PC-9 (cell line): ENCODE data around the gene DTNBP1.

ENCODE experiments used
- EZH2 ChIP-seq: fragments of 200-600 bp; sonication (generic); IDR thresholded peaks from 2 replicates; pipeline ENCODE4 v1.8.0; 2017; ENCODE audit warnings: antibody characterized with exemption, low read depth
- TF ChIP-seq, protein P1 (sequence below): fragments of 200-600 bp; sonication (generic); conservative IDR thresholded peaks from 2 replicates; pipeline ENCODE4 v1.6.1; 2017; ENCODE audit warnings: mixed run types, antibody characterized with exemption, mild to moderate bottlenecking, moderate library complexity

DNA sequence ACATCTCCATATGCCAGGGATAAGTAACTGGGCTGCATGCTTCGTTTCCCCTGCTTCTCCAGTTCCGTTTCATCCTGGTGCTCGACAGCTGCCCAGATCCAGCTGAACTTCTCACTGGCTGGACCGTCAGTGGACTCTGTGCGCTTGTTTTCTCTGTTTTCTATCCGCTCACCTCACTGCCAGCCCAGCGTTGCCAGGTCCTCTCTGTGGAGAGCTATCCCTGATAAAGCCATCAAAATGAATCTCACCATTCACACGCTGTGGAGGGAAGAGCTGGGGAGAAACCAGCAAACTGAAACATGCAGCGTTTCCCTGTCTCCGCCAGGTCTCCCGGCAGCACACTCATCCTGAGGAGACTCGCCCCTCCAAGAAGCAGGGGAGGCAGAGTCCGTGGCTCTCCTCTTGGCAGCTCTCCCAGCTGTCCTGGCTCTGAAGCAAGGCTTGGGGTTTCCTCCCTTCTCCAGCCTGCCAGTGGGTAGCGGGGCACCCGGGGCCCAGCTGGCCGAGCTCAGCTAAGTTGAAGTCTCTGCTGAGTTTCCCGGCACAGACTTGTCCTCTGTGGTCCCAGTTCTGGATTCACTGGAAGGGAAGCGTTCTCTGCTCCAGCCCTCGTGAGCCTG, 160.9 kb downstream of the DTNBP1 start:
- no peak for TF ChIP-seq EZH2
- TF ChIP-seq, protein P1, sequence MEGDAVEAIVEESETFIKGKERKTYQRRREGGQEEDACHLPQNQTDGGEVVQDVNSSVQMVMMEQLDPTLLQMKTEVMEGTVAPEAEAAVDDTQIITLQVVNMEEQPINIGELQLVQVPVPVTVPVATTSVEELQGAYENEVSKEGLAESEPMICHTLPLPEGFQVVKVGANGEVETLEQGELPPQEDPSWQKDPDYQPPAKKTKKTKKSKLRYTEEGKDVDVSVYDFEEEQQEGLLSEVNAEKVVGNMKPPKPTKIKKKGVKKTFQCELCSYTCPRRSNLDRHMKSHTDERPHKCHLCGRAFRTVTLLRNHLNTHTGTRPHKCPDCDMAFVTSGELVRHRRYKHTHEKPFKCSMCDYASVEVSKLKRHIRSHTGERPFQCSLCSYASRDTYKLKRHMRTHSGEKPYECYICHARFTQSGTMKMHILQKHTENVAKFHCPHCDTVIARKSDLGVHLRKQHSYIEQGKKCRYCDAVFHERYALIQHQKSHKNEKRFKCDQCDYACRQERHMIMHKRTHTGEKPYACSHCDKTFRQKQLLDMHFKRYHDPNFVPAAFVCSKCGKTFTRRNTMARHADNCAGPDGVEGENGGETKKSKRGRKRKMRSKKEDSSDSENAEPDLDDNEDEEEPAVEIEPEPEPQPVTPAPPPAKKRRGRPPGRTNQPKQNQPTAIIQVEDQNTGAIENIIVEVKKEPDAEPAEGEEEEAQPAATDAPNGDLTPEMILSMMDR: no peak
